UCSD-AML1 (cell line): ENCODE data around the gene PCDH12.

Source experiments
- DNase-seq: peaks from one replicate; lab custom pipeline; 2025; ENCODE audit not compliant: unreplicated experiment; lab: John Stamatoyannopoulos, UW

PCDH12 gene

GRCh38 chr5:141958113-141958512, at the start of gene PCDH12:
Gene PCDH12, minus strand, starts transcription at chr5:141958202. Its CDS starts 351 bp downstream, at chr5:141957851.
- DNase-seq = peak; percentile 75

GRCh38 chr5:142007237-142007544, 49.2 kb upstream of the PCDH12 start:
- DNase-seq = no peak

- DNase-seq = no peak
These were observed 48.6 kb upstream of the PCDH12 start for GRCh38 chr5:142006363-142007236.

GRCh38 chr5:142003266-142003800, 45.3 kb upstream of the PCDH12 start:
- no peak for DNase-seq

- no peak for DNase-seq
These were observed 42.9 kb upstream of the PCDH12 start for GRCh38 chr5:142000704-142001484.

GRCh38 chr5:142000173-142000572, 42.2 kb upstream of the PCDH12 start:
- DNase-seq = no peak

GRCh38 chr5:141997358-141997960, 39.5 kb upstream of the PCDH12 start:
- no peak for DNase-seq

GRCh38 chr5:141995656-141996055, 37.7 kb upstream of the PCDH12 start:
- no peak for DNase-seq

GRCh38 chr5:141994511-141995136, 36.6 kb upstream of the PCDH12 start:
- no peak for DNase-seq

- peak; percentile 31 for DNase-seq
These were observed 34.5 kb upstream of the PCDH12 start for GRCh38 chr5:141992349-141992963.

- DNase-seq = no peak
These were observed 31.7 kb upstream of the PCDH12 start for GRCh38 chr5:141989720-141990119.

- DNase-seq = no peak
These were observed 28.1 kb upstream of the PCDH12 start for GRCh38 chr5:141986072-141986471.

- DNase-seq = no peak
These were observed 24.6 kb upstream of the PCDH12 start for GRCh38 chr5:141982626-141983025.

GRCh38 chr5:141978389-141978788, 20.4 kb upstream of the PCDH12 start:
- no peak for DNase-seq

GRCh38 chr5:141976176-141976575, 18.2 kb upstream of the PCDH12 start:
- DNase-seq = no peak

- no peak for DNase-seq
These were observed 16.0 kb upstream of the PCDH12 start for GRCh38 chr5:141973871-141974595.

- DNase-seq = no peak
These were observed 12.1 kb upstream of the PCDH12 start for GRCh38 chr5:141969783-141970771.

GRCh38 chr5:141968914-141969608, 11.1 kb upstream of the PCDH12 start, which contains the start of gene RNF14:
Gene RNF14, plus strand, starts transcription at chr5:141969105. Its CDS starts 4,484 bp downstream, at chr5:141973589.
- DNase-seq = peak; percentile 96
